GM19463 (cell line): ENCODE data around the gene COX4I1.
"Not testable (repeated sequence)": the region's sequence is repeated elsewhere in the genome, so short reads cannot be mapped to it uniquely, and the experiment has no call there.

Experiments
- ATAC-seq: cut with Tn5 transposase; IDR thresholded peaks from one replicate; pipeline ENCODE4 v1.9.1; 2021; ENCODE audit warnings: mild to moderate bottlenecking, moderate library complexity; ENCODE audit not compliant: unreplicated experiment

The COX4I1 gene

DNA sequence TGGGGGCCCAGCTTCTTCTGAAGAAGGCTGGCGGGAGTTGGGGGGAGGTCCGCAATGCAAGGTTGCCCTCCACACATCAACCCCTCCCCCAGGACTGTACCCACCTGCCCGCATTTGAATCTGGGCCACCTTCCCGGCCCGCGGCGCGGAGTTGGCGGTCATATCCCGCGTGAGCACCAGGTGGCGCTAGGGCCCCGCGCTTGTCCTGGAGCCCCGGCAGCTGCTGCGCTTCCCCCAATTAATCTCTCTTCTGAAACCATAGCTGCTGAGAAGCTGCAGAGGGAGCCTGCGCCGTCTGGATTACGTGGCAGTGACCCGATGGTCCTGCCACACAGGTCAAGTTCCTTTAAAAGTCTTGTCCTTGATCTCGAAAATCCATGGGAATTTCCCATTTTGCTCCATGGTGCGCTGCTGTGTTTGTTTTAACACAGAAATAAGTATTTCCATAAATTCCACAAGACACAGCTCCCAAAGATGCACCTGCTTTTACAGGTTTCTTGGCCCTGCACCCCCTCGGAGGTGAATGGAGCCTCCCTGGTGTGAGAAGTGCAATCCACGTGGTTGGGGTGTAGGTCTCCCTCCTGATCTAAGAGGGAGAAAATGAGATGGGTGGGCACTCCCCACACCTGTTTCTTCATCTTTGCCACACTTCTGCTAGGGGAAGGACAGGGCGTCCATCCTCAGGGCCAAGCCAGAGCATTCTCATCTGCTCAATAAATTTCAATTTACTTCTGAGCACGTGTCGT, 22.1 kb downstream of the COX4I1 start:
- ATAC-seq = peak; percentile 48

DNA sequence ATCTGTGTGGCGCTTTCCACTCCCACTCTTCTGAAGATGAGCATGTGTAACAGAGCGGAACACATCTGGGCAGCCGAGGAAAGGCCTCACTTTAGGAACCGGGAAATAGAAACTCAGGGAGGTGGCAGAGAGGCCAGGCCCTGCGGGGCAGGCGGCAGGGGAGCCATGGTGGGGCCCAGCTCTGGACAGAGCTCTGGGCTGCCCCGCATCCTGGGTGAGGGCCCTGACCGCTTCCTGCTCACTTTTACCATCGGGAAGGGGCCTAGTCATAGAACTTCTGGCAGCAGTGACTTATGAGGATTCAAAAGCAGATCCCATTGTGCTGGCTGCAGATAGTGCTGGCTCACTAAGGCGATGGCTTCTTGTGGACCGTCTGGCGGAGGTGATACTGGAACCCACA, 22.6 kb downstream of the COX4I1 start:
- no peak for ATAC-seq

DNA sequence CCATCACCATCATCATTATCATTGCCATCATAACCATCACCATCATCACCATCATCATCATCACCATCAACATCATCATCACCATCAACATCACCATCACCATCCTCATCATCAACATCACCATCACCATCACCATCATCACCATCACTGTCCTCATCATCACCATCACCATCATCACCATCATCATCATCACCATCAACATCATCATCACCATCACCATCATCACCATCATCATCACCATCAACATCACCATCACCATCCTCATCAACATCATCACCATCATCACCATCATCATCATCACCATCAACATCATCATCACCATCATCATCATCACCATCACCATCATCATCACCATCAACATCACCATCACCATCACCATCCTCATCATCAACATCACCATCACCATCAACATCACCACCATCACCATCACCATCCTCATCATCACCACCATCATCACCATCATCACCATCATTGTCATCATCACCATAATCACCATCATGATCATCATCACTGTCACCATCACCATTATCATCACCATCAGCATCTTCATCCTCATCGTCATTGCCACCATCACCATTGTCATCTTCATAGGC, 23.9 kb downstream of the COX4I1 start:
- no peak for ATAC-seq

DNA sequence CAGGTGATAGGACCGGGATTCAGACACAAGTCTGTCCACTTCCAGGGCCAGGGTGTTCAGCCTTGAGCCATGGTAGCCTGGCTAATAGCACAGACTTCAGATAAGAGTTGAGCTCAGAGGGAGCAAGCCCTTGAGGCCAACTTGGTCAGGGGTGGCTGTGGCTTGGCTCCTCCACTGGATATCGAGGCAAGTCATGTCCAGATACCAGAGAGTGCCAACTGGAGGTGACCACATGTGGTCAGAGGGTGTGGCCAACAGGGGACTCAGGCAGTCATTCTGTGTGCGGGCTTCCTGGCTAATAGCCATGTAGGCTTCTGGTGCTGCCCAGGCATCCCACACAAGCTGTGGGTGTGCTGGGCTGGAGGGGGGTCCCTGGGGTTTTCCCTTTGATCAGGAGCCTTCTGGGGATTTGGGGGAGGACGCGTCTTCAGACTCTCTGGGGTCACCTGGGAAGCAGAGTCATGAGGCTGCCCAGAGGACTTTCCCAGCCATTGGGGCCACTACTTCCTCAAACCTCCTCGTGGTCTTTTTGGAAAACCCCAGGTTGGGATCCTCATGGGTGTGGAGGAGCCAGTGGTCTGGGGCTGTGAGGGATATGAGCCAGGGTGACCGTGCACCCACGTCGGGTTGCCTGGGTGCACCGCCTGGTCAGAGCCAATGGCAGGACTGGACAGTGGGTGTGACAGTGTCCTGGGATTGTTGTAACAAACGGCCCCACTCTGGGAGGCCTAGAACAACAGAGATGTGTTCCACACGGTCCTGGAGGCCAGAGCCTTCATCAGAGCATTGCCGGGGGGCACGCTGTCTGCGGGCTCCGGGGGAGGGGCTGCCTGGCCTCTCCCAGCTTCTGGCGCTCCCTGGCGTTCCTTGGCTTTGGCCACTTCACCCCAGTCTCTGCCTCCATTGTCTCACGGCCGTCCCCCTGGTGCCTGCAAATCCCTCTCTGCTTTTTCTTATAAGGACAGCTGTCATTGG, 25.0 kb downstream of the COX4I1 start:
- ATAC-seq = no peak

DNA sequence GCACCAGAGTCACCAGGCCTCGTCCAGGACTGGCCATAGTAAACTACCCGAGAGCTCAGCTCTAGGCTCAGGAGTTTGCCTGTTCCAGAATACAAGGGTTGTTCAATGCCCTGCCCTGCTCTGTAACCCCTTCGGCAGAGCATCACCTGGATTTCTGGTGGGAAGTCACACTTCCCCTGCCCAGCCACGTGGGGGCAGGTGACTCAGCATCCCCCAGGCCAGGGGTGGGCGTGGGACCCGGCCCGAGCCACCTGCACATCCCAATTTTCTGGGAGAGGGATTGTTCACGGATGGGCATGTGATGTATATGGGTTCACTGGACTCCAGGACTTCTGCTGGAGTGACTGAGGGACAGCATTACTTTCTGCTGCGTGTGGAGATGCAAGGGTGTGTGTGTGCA, 25.8 kb downstream of the COX4I1 start:
- ATAC-seq = no peak

DNA sequence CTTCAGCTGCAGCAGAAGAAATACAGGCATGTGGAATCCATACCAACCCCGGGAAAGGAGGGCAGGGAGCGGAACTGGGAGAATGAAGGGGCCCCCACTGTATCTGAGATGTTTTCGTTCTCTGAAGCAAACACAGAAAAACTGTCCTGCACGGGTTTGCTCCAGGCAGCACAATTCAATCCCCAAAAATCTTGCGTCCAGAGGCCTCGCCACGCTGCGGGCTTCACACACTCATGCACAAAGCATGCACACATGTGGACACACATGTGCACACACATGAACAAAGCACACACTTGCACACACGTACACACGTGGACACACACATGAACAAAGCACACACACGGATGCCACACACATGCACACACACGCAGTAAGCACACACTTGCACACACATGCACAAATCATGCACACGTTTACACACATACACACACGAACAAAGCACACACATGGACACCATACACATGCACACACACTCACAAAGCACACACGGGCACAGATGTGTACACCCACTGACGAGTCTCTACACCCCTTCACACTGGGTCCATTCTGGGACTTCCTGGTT, 27.3 kb downstream of the COX4I1 start:
- ATAC-seq = no peak

DNA sequence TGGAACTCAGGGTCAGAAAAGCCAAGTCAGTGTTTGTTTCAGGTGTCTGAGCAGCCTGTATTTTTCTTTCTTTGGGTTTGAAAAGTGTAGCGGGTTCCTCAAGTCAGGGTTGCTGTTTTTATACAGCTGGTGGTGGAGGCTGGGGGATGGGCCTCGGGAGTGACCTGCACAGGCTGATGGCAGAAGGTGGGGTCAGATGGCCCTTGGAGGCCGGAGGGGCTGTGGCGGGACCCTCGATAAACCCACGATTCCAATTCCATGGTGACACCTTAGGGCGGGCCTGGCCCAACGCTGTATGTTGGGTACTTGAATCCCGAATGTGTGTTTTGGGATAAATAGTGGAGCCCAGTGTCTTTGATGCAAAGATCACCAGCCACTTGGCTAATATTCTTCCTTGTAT, 28.7 kb downstream of the COX4I1 start:
- no peak for ATAC-seq

DNA sequence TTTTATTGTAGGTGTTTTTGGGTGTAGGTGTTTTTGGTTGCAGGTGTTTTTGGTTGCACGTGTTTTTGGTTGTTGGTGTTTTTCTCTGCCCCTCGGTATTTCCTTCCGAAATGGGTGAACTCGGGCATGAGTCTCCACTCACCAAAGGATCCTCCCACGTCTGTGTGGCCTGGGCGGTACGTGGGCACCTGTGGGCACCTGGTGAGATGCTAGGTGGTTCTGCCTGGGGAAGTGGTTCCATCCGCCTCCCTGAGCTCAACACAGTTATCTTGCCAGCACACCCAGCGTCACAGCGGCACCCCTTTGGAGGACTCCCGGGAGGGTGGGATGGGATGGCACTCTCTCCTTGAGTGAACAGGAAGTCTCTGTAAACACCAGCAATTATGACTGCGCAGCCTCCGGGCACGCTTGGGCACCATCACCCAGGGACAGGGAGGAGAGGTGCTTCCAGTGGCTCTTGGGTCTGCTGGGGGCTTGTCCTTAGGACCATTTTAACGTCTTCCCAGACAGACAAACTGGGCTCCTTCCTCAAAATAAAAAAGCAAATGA, 29.8 kb downstream of the COX4I1 start:
- no peak for ATAC-seq

DNA sequence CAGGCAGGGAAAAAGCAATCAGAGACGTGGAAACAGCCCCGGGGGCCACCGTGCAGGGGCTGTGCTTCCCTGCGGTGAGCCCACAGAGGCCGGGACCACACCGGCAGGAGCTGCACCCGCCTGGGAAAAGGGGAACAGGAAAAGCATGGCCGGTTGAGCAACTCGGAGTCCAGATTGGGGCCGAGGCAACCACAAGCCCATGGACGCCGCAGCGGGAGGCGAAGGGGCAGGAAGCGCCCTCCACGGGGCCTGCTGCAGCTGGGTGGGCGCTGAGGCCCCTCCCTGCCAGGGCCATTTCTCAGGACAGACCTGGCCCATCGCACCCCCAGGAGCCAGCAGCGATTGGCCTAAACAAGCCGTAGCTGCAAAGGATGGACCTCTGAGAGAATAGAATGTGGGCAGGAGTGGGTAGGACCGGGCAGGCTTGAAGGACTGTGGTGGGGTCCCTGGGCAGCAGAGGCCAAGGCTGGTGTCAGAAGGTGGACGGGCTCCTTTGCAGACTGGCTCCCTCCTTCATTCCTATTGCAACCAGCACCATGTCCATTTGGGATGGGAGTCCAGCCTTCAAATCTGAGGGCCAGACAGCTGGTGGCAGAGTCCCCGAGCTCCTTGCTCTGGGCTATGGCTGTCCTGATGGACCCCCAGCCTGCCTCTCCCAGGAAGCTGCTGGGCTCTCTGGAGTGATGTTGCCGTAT, 30.4 kb downstream of the COX4I1 start:
- no peak for ATAC-seq

DNA sequence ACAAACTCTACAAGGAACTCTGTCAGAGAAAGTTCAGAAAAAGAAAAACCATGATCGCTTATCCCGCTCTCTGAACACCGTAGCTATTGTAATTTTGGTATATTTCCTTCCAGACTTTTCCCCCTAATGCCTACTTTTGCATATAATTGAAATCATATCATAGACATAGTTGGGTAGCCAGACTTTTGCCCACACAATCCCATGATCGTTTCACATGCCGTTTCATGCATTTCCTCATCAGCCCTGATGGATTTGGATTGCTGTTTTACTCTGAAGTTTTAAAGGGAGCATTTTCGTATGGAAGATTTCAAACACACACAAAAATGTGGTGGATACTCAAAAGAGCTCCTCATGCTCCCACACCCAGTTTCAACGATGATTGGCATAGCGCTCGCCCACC, 31.3 kb downstream of the COX4I1 start:
- no peak for ATAC-seq

DNA sequence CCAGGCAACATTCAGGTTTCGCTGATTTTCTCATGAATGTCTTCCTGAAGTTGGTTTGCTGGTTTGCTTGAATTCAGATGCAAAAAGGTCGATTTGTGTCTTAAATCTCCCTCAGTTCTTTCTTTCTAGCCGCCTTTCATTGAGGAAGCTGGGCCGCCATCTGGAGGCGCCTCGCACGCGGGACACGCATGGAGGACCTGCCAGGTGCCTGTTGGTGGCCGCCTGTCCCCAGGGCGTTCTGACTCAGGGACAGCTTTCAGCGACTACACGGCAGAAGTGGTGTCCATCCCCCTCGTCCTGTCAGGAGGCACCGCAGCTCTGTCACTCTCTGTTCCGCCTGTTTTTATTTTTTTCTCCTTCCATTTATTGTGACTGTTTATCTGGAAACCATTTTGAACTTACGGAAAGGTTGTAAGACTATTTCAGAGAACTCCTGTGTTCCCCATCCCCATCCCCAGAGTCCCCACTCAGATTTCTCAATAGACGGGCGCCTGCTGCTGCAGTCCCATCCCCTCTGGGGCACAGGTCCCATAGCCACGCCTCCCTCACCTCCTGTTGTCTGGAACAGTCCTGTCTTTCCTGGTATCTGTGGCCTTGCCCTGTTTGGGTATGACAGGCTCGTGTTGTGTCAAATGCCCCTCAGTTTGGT, 33.2 kb downstream of the COX4I1 start:
- no peak for ATAC-seq

DNA sequence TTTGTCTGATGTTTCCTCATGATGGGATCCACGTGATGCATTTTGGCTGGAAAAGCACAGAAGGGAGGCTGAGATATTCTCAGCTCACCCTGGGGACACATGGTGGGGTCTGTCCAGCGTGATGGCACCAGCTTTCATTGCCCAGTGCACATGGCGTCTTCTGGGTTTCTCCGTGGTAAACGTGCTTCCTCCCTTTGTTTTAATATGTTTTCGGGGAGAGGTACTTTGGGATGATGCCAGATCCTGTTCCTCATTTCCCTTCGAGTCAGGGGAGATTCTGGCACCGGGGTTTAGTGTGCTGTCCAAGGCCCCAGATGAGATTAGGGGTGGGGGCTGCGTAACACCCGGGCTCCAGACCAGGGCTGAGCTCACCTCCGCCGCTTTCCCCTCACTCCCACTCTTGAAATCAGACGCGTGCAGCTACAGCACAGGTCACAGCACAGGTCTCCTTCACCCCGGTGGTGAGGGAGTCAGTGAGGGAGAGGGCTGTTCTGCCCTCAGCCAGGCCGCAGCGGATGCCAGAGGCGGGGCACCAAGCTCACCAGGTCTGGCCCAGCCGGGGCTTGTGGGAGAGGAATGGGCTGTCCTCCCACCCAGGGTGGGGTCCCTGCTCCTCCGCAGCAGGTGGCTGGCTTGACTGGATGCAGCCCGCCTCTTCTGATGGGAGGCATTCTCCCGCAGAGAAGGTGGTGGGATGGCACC, 33.9 kb downstream of the COX4I1 start:
- ATAC-seq = no peak

DNA sequence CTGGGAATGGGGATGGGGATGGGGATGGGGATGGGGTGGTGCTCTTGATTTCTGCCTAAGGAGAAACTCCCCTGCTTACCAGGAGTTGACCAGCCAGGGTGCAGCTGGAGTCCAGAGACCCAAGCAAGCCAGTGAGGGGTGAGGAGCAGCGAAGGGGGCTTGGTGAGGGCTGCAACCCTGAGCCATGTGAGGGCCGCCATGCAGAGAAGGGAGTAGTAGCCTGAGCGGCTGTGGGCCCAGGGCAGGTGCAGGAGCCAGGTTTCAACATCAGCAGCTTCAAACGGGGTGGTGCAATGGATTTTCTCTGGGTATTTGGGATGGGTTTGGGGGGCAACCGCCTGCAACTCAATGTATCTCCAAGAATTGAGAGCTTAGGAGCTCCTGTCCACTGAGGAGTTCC, 35.2 kb downstream of the COX4I1 start:
- ATAC-seq = no peak

DNA sequence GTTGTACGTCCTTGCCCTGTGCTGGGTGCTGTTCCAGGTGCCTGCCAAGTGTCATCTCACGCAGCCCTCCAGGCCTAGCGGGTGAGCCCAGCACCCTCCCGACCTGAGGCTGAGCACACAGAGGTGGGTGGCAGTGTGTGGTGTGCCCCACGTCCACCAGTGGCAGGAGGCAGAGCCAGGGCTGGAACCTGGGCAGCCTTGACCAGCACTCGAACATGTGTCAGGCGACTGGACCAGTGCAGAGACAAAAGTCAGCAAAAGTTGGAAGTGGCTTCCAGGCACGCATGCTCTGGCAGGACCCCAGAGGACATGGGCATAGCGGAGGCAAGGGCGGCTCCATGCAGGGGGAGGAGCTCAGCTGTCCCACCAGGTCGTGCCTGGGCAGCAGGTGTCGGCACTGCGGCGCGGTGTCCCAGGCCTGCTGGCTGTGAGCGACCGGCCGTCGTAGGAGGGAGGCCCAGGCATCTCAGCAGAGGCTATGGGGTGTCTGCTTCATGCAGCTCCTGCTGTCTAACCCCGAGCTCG, 35.8 kb downstream of the COX4I1 start:
- ATAC-seq = no peak

DNA sequence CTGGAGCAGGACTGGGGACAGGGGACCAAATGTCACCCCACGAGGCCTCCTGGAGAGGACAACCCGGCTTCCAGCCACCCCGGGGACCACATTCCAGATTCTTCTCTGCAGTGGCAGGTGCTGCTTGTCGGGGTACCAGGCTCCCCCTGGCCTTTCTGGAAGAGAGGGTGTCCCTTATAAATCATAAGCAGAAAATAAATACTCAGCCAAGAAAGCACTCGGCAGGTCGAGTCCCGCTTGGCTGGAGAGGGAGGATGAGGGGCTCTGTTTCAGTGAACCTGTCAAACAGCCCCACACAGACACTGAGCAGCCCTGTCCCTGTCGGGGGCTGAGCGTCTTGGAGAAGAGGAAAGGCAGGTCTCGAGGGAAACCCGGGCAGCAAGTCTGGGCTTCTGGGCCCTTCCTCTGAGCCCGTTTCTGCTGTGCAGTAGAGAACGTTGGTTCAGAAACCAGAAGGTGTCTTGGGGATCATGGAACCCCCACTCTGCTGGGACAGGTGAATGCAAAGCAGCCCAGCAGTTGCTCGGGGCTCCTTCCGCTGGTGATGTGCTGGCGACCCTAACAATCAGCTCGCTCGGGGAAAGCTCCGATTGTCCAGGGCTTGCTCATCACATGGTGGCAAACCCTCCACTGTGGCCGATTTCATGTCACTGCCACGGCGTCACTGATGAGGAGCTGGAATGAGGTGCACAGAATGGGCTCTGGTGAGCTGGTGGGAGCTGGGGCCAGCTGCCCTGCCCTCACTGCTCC, 36.6 kb downstream of the COX4I1 start:
- ATAC-seq = no peak

DNA sequence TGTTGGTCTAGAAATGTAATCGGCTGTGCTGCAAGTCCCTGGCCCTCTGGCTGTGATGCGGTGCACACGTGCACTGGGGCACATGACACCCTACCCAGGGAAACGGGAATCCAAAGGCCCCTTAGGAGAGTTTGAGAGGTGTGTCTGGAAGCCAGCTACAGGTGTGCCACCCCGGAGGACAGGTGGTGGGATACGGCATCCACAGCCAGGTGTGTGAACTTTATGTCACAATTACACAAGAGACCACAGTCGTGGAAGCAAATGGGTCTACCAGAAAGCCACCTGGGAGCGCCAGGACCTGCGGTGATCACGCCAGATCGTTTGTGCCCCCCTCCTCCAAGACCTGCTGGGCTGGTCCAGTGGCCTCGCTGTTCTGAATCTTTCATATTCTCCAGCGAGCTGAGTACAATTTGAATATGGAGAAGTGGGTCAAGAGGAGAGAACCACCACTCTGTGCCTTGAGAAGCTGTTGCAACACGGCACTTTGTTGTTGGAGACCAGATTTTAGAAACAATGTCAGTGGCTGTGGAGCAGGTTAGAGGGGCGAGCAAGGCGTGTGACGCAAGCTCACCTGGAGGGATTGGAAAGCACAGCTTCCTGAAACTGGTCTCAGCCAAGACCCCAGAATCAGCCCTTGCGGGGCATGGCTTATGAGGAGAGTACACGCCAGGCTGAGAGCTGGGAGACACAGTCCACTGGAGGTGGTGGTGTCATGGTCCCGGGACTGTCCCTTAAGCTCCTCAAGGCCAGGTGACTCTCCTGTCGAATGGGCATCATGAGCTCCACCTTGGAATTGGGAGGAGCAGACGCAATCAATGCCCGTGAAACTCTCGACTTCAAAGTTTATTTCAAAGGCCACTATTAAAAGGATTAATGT, 37.4 kb downstream of the COX4I1 start:
- ATAC-seq = no peak

DNA sequence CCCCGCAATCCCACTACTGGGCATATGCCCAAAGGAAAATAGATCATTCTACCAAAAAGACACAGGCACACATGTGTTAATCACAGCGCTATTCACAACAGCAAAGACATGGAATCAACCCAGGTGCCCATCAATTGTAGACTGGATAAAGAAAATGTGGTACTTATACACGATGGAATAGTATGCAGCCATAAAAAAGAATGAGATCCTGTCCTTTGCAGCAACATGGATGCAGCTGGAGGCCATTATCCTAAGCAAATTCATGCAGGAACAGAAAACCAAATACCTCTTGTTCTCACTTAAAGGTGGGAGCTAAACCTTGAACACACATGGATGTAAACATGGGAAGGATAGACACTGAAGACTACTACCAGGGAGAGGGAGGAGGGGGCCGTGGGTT, 38.2 kb downstream of the COX4I1 start:
- ATAC-seq = not testable (repeated sequence)
